Stimulated activated CD4-positive, alpha-beta T cell treated with anti-CD3 and anti-CD28 coated beads, Interleukin-4, amount 100 ng/mL, for 48 hours (primary cell): ENCODE data around the gene ABCC5.

ENCODE experiments used
- DNase-seq, 2 donors: peaks; one replicate each; pipeline ENCODE4 v3.0.0-alpha.2; 2020; ENCODE audit warnings: low read depth in 2 of 2

Gene ABCC5

DNA sequence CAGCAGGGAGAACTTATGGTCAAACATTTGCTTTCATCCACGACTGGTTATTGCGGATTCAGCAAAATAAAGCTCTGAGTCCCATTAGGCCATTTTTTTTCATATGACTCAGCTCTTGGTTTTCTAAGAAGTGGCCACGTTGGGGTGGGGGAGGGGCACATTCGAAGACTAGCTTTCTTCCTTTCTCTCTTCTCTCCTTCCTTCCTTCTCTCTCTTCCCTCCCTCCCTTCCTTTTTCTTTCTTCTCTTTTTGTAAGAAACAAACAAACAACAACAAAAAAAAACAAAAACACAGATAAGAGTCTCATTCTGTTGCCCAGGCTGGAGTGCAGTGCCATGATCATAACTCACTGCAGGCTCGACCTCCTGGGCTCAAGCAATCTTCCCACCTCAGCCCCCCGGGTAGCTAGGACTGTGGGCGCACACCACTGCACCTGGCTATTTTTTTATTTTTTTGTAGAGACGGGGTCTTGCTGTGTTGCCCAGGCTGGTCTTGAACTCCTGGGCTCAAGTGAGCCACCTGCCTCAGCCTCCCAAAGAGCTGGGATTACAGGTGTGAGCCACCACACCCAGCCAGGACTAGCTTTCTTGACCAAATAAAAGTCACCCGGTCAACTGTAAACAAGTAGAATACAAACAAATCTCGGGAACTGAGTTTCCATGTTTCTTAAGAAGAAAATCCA, 41.6 kb downstream of the ABCC5 start:
- no peak for DNase-seq

DNA sequence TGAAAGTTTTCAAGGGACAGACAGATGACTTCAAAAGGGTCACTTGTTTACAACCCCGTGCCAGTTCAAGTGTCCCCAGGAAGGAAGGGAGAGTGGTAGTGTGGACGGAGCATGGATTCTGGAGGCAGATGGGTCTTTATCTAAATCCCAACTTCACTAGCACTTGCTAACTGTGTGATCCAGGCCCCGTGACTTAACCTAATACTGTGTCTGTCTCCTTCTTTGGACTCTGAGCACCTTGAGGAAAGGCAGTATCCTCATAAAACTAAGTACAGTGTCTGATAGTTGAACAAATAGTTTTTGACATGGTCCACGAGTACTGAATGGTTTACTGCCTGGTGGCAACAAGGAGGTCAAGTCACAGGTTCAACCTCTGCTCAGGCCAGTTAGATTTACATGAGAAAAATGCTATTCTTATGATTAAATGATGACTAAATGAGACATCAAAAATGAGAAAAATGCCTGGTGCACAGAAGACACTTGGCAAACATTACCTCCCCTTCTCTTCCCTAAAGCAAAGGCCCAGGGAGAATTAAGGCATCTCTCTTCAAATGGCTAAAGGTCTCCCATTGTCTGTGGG, 48.9 kb downstream of the ABCC5 start:
- DNase-seq = no peak

DNA sequence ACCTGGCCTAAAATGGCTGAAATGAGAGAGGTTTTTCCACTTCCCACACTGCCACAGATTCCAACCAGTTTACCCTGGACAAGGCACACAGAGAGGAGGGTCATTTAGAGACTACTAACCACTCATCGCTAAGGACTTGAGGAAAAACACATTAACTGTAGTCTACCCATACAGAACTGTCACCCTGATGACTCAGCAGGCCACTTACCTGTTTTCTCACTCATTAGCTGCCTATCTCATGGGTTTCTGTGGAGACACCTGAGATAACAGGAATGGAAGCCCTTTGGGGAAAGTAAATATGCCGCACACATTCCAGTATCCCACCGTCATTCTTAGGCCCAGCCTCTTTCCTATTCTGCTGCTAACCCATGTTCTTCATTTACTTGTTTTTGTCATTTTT, 50.0 kb downstream of the ABCC5 start:
- DNase-seq = no peak

DNA sequence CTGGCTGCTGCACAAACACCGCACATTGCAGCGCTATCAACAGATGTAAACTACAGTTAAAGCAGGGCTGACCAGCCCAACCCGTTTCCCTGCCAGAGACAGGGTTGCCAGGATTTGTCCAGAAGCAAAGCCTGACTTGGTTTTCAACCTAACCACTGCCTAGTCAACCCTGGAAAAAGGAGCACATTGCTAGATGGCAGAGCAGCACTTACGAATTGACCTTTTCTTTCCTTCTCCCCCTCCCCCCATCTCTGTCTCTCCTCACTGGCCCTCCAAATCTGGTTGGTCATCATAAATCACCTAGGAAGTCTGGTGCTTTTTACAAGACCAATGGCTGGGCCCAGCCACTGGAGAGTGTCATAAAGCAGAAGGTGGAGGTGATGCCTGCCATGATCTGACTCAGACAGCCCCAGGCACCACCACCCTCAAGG, 51.3 kb downstream of the ABCC5 start:
- no peak for DNase-seq

DNA sequence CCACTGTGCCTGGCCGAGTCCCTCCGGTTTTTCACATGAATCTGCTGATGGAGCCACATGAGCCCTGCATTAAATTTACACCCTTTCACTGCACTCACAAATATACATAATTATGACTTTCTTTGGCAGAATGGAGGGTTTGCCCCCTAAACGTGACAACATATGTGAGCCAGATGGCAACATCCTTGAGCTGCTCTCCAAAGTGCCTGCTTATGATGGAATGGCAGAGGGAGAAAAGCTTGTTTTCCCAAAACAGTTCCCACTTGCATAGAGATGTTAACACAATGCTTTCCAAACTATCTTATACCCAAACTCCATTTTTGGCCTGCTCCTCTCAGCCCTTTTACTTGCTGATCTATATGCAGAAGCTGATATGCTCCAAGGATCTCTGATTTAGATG, 54.9 kb downstream of the ABCC5 start:
- no peak for DNase-seq

DNA sequence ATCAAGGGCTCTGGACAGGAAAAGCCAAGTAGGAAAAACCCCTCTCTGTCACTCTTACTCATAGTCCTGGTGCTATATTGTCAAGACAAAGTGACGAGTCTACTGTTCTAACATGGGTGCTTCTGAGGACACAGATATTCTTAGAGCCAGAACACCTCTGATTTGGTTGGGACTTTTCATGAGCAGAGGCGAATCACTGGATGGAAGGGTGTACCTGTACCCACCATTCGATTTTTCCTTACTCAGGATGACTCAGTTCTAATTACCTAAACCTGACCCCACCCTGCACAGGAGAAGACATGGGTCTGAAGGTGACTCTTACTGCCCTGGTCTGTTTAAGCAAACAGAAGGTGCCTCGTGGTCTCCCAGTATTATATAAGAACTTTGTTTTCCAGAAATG, 58.5 kb downstream of the ABCC5 start:
- no peak for DNase-seq

DNA sequence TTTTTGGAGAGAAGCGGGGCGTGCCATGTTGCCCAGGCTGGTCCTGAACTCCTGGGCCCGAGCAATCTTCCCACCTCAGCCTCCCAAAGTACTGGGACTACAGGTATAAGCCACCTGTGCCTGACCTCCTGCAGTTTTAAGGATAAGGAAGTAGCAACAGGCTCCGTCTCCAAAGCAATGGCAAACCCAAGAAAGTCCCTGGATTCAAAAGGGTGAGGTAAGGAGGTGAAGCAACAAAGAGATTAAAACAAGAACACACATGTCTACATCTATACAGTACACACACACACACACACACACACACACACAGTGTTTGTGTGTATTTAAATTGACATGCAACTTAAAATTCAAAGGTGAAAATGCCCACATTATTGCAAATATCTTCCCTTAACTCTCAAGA, 58.9 kb downstream of the ABCC5 start:
- no peak for DNase-seq

DNA sequence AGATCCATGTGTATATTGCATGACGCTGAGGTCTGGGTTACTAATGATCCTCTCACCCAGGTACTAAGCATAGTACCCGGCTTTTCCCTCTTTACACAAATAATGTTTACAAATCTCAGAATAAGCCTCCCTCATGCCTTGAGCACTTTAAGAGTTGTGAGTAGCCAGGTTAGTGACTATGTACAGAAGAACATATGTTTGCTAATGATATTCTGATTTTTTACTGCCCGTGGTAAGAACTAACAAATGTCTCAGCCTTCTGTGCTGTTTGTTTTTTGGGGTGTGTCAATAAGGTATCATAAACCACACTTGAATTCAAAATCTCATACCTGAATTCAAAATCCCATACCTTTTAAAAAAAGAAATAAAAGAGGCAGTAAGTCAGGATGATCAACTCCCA, 59.5 kb downstream of the ABCC5 start:
- DNase-seq = no peak

DNA sequence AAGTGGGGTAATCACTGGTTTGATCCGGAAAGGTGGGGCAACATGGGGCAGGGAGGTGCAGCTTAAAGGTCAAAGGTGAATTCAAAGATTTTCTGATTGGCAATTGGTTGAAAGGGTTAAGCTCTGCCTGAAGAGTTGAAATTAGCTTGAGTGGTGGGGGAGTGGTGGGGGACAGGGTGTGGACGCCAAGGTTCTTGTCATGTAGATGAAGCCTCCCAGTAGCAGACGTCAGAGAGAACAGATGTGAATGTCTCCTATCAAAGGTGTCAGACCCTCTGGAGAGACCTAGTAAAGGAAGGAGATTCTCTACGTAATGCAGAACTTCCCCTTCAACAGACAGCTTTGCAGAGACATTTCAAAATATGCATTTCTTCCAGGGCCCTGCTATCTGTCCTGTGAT, 62.8 kb downstream of the ABCC5 start:
- no peak for DNase-seq

DNA sequence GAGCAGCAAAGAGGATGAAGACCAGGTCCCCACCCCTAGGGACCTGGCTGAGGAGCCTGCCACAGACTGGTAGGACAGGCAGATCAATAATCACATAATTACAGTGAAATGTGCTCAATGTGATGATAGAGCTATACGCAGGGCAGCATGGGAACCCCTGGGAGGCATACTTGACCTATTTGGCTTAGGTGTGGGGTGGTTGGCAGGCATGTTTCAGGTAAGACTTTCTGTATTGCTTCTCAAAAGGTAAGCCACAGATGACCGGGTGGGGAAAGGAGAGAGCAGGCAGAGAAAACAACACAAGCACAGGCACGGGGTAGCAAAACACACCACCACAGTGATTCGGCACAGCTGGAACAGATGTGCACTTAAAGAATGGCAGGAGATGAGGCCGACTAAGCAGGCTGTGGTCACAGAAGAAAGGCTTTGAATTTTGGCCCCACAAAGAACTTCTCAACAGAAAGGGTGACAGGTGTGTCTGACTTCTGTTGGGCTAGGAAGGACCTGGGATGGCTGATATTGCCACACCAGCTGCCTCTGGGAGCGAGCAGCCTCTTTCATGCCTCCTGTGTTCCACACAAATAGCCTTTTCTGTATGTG, 64.1 kb downstream of the ABCC5 start:
- DNase-seq = no peak

DNA sequence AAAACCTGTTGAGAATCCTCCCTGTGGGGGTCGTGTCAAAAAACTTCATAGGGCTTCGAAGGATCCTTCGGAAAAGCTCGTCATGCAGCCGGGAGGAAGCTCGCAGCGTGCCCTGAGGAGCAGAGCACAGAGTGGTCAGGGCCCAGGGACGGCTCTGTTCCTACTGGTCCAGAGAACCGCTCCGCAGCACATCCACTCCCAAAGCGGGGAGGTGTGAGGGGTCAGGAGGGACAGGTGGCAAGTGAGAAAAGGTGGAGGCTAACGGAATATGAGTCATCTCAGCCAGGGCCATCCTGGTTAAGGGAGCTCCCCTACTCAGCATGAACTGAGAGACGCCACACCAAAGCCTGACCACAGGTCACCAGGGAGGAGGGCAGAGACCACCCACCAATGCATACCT, 66.2 kb downstream of the ABCC5 start:
- no peak for DNase-seq

DNA sequence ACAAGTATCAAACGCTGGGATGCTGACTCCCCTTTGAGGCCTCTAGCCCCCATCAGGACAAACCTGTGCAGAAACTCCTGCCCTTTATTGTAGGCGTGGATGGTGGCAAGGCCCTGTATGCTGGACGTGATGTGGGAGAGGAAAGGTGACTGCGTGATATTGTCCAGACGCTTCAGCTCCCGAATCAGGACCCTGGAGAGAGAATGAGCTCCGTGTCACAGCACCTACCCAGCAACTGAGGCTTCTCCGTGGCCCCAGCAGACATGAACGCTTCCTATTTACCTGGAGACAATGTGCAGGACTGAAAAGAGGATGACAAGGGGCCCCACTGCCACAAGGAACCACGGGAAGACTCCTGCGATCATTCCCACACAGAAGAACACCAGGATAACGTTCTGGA, 68.0 kb downstream of the ABCC5 start:
- no peak for DNase-seq

DNA sequence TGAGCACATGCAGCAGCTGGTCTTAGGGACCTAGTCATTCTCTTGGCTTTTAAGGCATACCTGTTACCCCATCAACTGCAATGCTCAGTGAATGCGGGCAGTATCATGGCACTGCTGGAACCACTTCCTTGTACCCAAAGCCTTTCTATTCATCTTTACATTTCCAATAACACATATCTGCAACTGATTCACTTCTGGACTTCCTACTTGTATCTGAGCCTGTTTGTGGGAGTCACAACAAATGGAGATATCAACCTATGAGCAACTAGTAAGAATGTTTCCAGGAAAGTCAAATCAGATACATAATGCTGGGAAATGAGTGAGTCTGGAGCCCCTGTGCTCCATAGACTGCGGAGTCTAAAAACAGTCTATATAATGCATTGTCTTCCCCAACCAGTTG, 71.6 kb downstream of the ABCC5 start:
- no peak for DNase-seq

DNA sequence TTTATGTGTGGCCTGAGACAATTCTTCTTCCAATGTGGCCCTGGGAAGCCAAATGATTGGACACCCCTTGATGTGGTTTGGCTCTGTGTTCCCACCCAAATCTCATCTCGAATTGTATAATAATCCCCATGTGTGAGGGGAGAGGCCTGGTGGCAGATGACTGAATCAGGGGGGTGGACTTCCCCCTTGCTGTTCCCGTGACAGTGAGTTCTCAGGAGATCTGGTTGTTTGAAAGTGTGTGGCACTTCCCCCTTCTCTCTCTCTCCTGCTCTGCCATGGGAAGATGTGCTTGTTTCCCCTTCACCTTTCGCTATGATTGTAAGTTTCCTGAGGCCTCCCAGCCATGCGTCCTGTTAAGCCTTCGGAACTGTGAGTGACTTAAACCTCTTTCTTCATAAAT, 72.9 kb downstream of the ABCC5 start:
- DNase-seq = no peak

DNA sequence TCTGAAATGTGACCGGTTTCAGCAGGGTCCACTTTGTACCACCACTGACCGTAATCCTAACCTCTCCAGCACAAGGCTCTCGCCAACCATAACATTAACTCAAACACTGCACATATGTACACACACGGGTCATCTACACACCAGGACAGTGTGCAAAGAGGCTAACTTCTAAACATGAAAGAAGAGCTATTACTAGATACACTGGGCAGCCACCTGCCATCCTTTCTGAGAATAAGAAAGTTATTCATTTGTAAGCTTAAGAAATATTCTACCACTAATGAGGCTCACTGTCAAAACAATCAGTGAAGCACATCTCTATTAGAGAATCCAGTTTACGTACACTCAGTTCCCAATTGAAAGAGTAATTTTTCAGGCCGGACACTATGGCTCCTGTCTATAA, 73.9 kb downstream of the ABCC5 start:
- DNase-seq = no peak

DNA sequence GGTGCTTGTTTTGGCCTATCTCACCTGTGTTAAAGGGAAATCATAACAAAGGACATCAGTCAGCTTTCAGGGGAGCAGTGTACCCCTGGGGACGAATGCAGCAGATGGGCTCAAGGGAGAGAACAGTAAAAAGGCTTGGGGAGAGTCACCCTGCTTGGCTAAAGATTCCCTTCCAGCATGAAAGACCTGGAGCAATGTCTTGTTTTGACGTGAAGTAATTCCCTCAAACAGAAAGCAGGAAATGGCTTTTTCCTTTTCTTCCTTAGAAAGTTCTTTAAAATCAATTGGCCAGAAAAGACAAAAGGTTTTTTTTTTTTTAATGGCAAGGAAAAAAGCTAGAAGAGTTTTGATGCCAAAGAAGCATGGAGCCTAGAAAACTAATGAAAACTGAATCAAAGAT, 76.5 kb downstream of the ABCC5 start:
- no peak for DNase-seq

DNA sequence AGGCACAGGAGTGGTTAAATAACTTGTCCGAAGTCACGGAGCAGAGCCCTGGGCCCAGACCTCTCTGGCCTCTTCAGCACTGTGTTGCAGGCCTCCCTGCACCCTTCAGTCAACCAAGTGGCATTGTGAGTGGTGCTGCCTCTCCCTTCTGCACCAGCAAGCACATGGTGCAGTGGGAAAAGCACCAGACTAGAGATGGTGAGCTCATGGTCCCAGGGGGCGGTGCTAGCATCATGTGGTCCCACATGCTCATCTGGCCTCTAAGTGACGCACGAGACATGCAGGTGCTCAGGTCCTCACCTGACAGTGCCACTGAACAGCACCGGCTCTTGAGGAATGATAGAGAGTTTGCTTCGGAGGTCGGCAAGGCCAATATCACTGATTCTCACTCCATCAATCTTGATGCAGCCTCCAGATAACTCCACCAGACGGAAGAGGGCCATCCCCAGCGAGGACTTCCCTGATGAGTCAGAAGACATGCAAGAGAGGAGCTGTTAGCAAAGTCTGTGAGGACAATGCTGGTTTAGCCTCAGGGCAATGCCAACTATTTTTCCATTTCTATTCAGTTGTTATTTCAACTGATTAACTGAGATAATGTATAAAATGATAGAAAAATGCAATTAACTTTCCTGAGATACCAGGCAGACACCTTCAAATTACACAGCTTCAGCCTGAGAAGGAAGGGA, 79.9 kb downstream of the ABCC5 start:
- no peak for DNase-seq

DNA sequence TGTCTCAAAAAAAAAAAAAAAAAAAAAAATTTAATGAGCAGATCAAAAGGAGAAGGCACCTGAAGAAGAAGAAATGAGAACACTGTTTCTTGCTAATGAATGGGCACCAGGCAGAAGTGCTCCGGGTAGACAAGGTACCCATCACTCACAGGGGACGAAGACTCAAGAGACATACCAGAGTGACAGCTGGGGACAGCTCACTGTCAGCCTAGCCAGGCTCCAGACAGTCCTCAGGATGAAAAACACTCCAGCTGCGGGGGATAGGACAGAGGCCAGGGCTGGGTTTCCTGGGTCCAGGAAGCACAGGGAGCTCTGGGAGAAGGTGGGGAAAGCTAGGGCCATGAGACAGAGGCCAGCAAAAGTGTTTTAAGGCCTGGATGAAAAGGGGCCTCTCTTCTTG, 84.5 kb downstream of the ABCC5 start:
- no peak for DNase-seq

DNA sequence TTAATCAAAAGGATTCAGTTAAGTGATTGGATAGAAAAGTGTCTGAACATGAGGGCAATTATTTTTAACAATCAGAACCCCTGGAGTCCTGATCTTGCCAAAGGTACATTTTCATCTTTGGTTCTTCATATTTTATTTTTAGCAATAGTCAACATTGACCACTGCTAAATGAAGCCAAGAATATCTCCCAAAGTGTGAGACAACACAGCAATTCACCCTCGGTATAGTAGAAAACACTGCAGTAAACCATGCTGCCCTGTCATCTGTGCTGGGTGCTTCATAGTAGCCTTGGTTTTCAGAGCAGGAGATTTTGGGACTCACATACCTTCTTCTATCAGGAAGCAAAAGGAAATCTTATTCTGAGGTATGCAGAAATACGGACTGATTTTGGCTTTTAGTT, 85.8 kb downstream of the ABCC5 start:
- DNase-seq = no peak

DNA sequence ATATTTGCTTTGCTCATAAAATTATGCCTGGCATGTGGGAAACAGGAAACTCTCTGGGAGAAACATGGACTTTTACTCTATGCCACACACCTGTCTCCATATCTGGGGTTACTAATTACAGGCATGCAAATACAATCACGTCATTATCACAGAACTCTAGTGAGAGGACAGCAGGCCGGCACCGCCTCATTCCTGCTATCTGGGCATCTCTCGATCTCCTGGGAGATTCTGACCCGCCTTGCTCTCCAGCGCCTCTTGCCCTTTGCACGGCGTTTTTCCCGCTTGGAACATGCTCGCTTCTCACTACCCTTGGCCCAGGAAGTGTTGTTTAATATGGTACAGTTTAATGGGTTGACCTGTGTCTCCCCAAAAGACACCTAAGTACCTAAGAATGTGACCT, 87.6 kb downstream of the ABCC5 start:
- DNase-seq = no peak

DNA sequence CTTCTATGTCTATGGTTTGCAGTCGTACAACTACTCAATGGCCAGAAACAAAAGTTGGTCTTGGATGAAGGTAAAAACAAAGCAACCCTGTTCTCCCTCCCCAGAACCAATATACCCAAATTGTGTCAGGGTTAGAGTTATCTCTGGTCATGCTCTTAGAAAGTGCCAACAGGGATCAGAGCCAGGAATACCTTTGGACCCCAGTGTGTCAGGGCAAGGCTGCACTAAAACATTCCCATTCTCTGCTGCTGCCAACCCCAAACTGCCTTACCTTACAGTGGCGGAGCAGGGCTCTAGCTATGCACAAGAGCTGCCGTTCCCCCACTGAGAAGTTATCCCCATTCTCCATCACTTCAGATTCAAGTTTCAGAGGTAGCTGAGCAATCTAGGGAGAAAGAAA, 90.6 kb downstream of the ABCC5 start:
- DNase-seq = no peak

DNA sequence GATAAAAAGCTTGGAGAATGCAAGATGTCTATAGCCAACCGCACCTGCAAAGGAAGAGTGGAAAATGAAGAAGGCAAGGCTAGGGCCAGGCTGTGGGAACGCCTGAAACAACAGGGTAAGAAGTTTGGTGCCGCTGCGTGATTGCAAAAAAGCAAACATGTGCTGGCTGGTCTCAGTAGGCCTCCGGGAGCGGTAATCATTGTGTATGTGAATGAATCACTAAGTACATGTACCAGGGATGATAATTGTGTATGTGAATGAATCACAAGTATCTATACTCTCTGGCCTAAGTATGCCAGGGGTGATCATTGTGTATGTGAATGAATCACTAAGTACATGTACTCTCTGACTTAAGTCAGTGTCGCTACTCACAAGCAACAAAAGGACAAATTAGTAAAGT, 92.7 kb downstream of the ABCC5 start:
- no peak for DNase-seq

DNA sequence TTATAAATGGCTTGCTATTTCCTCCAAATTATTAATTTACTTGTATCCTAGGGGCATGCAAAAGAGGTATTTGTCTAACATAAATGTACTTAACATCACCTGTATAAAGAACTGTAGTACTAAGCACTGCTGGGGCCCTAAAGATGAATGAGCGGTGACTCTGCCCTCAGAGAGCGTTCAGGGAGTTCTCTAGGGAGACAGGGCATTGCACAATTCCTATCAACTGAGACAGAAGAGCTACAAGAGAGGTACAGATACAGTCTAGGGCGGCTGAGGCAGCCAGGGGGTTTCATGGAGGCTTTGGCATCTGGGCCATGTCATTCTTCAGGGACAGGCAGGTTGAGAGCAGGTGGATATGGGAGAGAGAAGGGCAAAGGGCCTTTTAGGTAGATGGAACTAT, 93.1 kb downstream of the ABCC5 start:
- no peak for DNase-seq
